Smooth muscle cell (in vitro differentiated cells): Measurements from ENCODE around the gene CFAP20. TPM values are rescaled to one million over a fixed set of nuclear protein-coding genes. Genes with fewer than 3 reads are reported as not detected.

Experiments
- DNase-seq: peaks from one replicate; lab custom pipeline; 2025; ENCODE audit not compliant: unreplicated experiment; lab: John Stamatoyannopoulos, UW
- H2AFZ ChIP-seq: fragments of 200-600 bp; sonication (generic); 2 replicates; pipeline ENCODE4 v1.6.0; 2016; ENCODE audit warnings: antibody characterized with exemption, low read depth, mild to moderate bottlenecking
- H3F3A ChIP-seq: fragments of 200-600 bp; sonication (generic); 2 replicates; pipeline ENCODE4 v1.6.0; 2017; ENCODE audit warnings: antibody characterized with exemption, low read depth
- H3K27ac ChIP-seq: fragments of 200-600 bp; sonication (generic); 2 replicates; pipeline ENCODE4 v1.5.1; 2016; ENCODE audit warnings: low read depth, mild to moderate bottlenecking
- H3K27me3 ChIP-seq: fragments of 200-600 bp; sonication (generic); 2 replicates; pipeline ENCODE4 v1.6.1; 2016; ENCODE audit warnings: low read depth, mild to moderate bottlenecking
- H3K36me3 ChIP-seq: fragments of 200-600 bp; sonication (generic); 2 replicates; pipeline ENCODE4 v1.5.1; 2016; ENCODE audit warnings: low read depth
- H3K4me1 ChIP-seq: fragments of 200-600 bp; sonication (generic); 2 replicates; pipeline ENCODE4 v1.5.1; 2016; ENCODE audit warnings: low read depth
- H3K4me2 ChIP-seq: fragments of 200-600 bp; sonication (generic); 2 replicates; pipeline ENCODE4 v1.6.0; 2016; ENCODE audit warnings: mild to moderate bottlenecking
- H3K4me3 ChIP-seq: fragments of 200-600 bp; sonication (generic); 2 replicates; pipeline ENCODE4 v1.5.1; 2016; ENCODE audit warnings: mild to moderate bottlenecking
- H3K79me2 ChIP-seq: fragments of 200-600 bp; sonication (generic); 2 replicates; pipeline ENCODE4 v1.6.0; 2016; ENCODE audit warnings: low read depth, mild to moderate bottlenecking
- H3K9ac ChIP-seq: fragments of 200-600 bp; sonication (generic); 2 replicates; pipeline ENCODE4 v1.6.0; 2016; ENCODE audit warnings: low read depth
- H3K9me3 ChIP-seq: fragments of 200-600 bp; sonication (generic); replicated peaks from 2 replicates; pipeline ENCODE4 v1.5.1; 2016; ENCODE audit warnings: low read depth
- H4K20me1 ChIP-seq: fragments of 200-600 bp; sonication (generic); 2 replicates; pipeline ENCODE4 v1.6.0; 2016; ENCODE audit warnings: low read depth
- WGBS: methylation state at CpG from one replicate; pipeline ENCODE4 v1.1.7; 2016; ENCODE audit warnings: low lambda C conversion rate; 5-methylcytosine and 5-hydroxymethylcytosine counted together
- polyA plus RNA-seq: library from polyadenylated mRNA; unstranded; fragments of >200 nt; fragmentation: Nextera tagmentation; extraction: Ambion mirVana; gene quantifications from 2 replicates; pipeline ENCODE4 v1.2.1, GENCODE V29; 2016
- total RNA-seq: library from RNA; depleted of rRNA; stranded (reverse); fragments of >200 nt; gene quantifications from 2 replicates; pipeline ENCODE4 v1.2.3, GENCODE V29; 2014
- TF ChIP-seq, protein P1 (sequence below): fragments of 200-600 bp; sonication (generic); IDR thresholded peaks from 2 replicates; pipeline ENCODE4 v1.5.1; 2017; ENCODE audit warnings: borderline replicate concordance, mild to moderate bottlenecking, antibody characterized with exemption; ENCODE audit not compliant: insufficient read depth, poor library complexity, severe bottlenecking

The CFAP20 gene
- total and polyA plus RNA-seq, 2 experiments from 2014 or later, result 55.1 to 96.1 TPM

DNA sequence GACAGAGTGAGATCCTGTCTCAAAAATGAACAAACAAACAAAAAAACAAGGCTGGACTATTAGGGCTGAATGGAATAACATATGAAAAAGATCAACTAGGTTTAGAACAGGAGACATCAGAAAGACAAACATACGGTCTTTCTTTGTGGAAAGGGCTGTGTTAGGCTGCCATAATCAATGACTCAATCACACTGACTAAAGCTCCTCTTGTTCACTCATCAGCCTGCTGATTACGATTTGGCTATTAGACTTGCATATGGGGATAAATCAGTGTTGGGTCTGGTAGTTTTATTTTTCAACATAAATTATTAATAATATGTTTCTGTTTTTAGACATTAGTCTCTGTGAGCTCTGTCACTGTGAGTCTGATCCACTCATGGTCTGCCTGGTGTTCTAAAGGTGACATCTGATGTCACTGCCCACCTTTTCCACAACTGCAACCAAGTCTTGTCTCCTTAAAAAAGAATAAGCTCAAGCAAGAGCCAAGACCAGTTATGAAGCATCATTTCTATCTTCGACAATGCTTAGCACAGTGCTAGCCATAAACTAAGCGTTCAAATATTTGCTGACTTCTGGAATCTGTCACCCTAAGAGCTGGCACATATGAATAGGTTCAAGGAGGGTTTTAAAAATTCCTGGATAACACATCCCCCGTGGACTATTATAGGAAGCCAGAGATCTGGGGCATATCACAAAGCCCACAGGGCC is 10.2 kb downstream of the CFAP20 start:
- WGBS, result 38% methylated on average over 5 of the region's 5 CpGs
- peaks cover 88% of the 10 kb centered on the region for H4K20me1 ChIP-seq
- TF ChIP-seq, protein P1, sequence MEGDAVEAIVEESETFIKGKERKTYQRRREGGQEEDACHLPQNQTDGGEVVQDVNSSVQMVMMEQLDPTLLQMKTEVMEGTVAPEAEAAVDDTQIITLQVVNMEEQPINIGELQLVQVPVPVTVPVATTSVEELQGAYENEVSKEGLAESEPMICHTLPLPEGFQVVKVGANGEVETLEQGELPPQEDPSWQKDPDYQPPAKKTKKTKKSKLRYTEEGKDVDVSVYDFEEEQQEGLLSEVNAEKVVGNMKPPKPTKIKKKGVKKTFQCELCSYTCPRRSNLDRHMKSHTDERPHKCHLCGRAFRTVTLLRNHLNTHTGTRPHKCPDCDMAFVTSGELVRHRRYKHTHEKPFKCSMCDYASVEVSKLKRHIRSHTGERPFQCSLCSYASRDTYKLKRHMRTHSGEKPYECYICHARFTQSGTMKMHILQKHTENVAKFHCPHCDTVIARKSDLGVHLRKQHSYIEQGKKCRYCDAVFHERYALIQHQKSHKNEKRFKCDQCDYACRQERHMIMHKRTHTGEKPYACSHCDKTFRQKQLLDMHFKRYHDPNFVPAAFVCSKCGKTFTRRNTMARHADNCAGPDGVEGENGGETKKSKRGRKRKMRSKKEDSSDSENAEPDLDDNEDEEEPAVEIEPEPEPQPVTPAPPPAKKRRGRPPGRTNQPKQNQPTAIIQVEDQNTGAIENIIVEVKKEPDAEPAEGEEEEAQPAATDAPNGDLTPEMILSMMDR, result no peak
- H2AFZ ChIP-seq, result no peak overlapping the region
- H3F3A ChIP-seq, result peaks cover 9% of the 10 kb centered on the region
- no peak for DNase-seq
- H3K27ac ChIP-seq, result no peak overlapping the region
- H3K36me3 ChIP-seq, result peaks cover 9% of the 10 kb centered on the region
- H3K4me1 ChIP-seq, result peaks cover 20% of the 10 kb centered on the region
- H3K27me3 ChIP-seq, result no peaks in the 10 kb centered on the region
- no peaks in the 10 kb centered on the region for H3K9me3 ChIP-seq
- peak overlapping the region; percentile 10 for H3K4me2 ChIP-seq
- H3K9ac ChIP-seq, result no peak overlapping the region
- no peak overlapping the region for H3K4me3 ChIP-seq
- peaks cover 67% of the 10 kb centered on the region for H3K79me2 ChIP-seq

DNA sequence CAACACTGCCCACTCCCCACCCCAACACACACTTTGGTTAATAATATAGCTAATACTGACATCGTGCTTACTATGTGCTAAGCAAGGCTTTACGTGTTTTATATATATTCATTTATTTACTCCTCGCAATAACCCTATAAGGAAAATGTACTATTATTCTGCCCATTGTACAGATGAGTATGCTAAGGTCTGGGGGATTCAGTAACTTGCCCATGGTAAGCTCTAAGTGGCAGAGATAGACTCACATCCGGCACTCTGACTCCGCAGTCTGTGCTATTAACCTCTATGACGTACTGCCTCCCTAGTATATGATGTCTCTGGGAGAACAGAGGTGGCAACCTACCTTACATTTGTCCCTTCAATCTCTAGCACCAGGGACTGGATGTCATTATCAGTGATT is 12.7 kb downstream of the CFAP20 start:
- no peak overlapping the region for H3K4me3 ChIP-seq
- peak overlapping the region; percentile 80 for H3K27ac ChIP-seq
- no peak overlapping the region for H2AFZ ChIP-seq
- H3K9ac ChIP-seq, result no peak overlapping the region
- peaks cover 18% of the 10 kb centered on the region for H3K4me1 ChIP-seq
- H3K27me3 ChIP-seq, result no peaks in the 10 kb centered on the region
- TF ChIP-seq, protein P1, result no peak
- peaks cover 8% of the 10 kb centered on the region for H3F3A ChIP-seq
- DNase-seq, result no peak
- H3K36me3 ChIP-seq, result peaks cover 15% of the 10 kb centered on the region
- WGBS, result 97% methylated on average over 6 of the region's 6 CpGs
- H3K9me3 ChIP-seq, result no peaks in the 10 kb centered on the region
- no peak overlapping the region for H3K4me2 ChIP-seq
- peaks cover 49% of the 10 kb centered on the region for H3K79me2 ChIP-seq
- H4K20me1 ChIP-seq, result peaks cover 64% of the 10 kb centered on the region

DNA sequence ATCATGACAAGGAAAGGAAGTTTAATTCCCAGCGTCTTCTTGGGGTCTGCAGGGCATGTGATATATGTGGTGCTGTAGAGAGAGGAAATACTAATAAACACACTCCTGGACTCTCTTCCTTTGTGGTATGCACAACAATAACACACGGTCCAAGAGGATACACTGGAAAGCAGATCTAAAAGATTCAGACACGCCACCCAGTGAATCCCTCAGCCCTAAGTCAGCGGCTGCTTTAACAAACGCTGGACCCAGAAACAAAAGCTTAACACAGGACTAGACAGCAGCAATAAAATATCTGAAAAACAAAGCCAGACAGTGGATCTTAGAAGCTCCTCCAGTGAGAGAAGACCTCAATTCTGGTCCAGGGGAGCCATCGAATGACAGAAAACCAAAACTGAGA is 13.1 kb downstream of the CFAP20 start:
- Histone ChIP-seq H3F3A (peaks cover 3% of the 10 kb centered on the region), H3K36me3 (peaks cover 15% of the 10 kb centered on the region), H3K9ac (peak overlapping the region; percentile 58), H3K27ac (peak overlapping the region; percentile 80), H2AFZ (no peak overlapping the region), H3K4me1 (peaks cover 14% of the 10 kb centered on the region), H4K20me1 (peaks cover 60% of the 10 kb centered on the region), H3K4me3 (no peak overlapping the region), H3K27me3 (no peaks in the 10 kb centered on the region), H3K79me2 (peaks cover 45% of the 10 kb centered on the region), H3K9me3 (no peaks in the 10 kb centered on the region), H3K4me2 (peak overlapping the region; percentile 12)
- 68% methylated on average over 6 of the region's 6 CpGs for WGBS
- TF ChIP-seq, protein P1, result no peak
- no peak for DNase-seq
